Neural cell (in vitro differentiated cells): ENCODE data around the gene ZC3H12D. TPM values are rescaled to one million over a fixed set of nuclear protein-coding genes. Genes with fewer than 3 reads are reported as not detected.

Source experiments
- H2AFZ ChIP-seq: fragments of 200-600, 300-800 bp; sonication (generic), shearing (Covaris generic); 2 replicates; pipeline ENCODE4 v1.6.0; 2014; ENCODE audit warnings: low read depth, mild to moderate bottlenecking, antibody characterized with exemption, low read length, moderate library complexity
- H3F3A ChIP-seq: fragments of 200-600 bp; shearing (Covaris generic); 2 replicates; pipeline ENCODE4 v1.6.1; 2016; ENCODE audit warnings: mild to moderate bottlenecking, moderate library complexity, mixed read lengths, antibody characterized with exemption, low read length; ENCODE audit not compliant: insufficient read depth, poor library complexity, severe bottlenecking
- H3K27ac ChIP-seq: fragments of 200-600, 300-800 bp; sonication (generic), shearing (Covaris generic); 2 replicates; pipeline ENCODE4 v1.5.1; 2014; ENCODE audit warnings: mild to moderate bottlenecking, low read length, moderate library complexity
- H3K27me3 ChIP-seq: fragments of 300-800, 200-600 bp; sonication (generic), shearing (Covaris generic); 2 replicates; pipeline ENCODE4 v1.6.0; 2014; ENCODE audit warnings: mild to moderate bottlenecking, low read depth, low read length, moderate library complexity; ENCODE audit not compliant: insufficient read depth
- H3K36me3 ChIP-seq: fragments of 300-800, 200-600 bp; sonication (generic), shearing (Covaris generic); 2 replicates; pipeline ENCODE4 v1.5.1; 2014; ENCODE audit warnings: mild to moderate bottlenecking, antibody characterized with exemption, low read length, moderate library complexity; ENCODE audit not compliant: insufficient read depth
- H3K4me2 ChIP-seq: fragments of 300-800, 200-600 bp; sonication (generic), shearing (Covaris generic); 2 replicates; pipeline ENCODE4 v1.6.0; 2014; ENCODE audit warnings: mild to moderate bottlenecking, low read length
- H3K4me3 ChIP-seq: fragments of 300-800, 200-600 bp; sonication (generic), shearing (Covaris generic); 2 replicates; pipeline ENCODE4 v1.5.1; 2014; ENCODE audit warnings: mild to moderate bottlenecking, low read length, moderate library complexity
- H3K79me2 ChIP-seq: fragments of 200-600 bp; shearing (Covaris generic); replicated peaks from 2 replicates; pipeline ENCODE4 v1.6.0; 2014; ENCODE audit warnings: mild to moderate bottlenecking, low read length, moderate library complexity; ENCODE audit not compliant: insufficient read depth
- H3K9ac ChIP-seq: fragments of 300-800, 200-600 bp; sonication (generic), shearing (Covaris generic); 2 replicates; pipeline ENCODE4 v1.6.1; 2016; ENCODE audit warnings: mild to moderate bottlenecking, low read length, mixed read lengths
- H3K9me2 ChIP-seq: fragments of 200-600 bp; shearing (Covaris generic); 2 replicates; pipeline ENCODE4 v1.6.1; 2016; ENCODE audit warnings: mild to moderate bottlenecking, low read length, mixed read lengths; ENCODE audit not compliant: insufficient read depth
- H3K9me3 ChIP-seq: fragments of 200-600, 300-800 bp; sonication (generic), shearing (Covaris generic); 2 replicates; pipeline ENCODE4 v1.6.1; 2016; ENCODE audit warnings: mild to moderate bottlenecking, mixed run types, low read length, moderate library complexity, mixed read lengths
- H4K20me1 ChIP-seq: fragments of 200-600 bp; shearing (Covaris generic); 2 replicates; pipeline ENCODE4 v1.6.1; 2016; ENCODE audit warnings: mild to moderate bottlenecking, mixed run types; ENCODE audit not compliant: insufficient read depth
- EP300 ChIP-seq: fragments of 450-650 bp; conservative IDR thresholded peaks from 2 replicates; pipeline ENCODE4 v1.6.1; 2014; ENCODE audit warnings: antibody characterized with exemption, mild to moderate bottlenecking, moderate library complexity; ENCODE audit not compliant: poor library complexity, severe bottlenecking
- EZH2 ChIP-seq: fragments of 200-600, 300-800 bp; shearing (Covaris generic), sonication (generic); IDR thresholded peaks from 2 replicates; pipeline ENCODE4 v1.6.1; 2014; ENCODE audit warnings: antibody characterized with exemption, low read length, borderline replicate concordance, mild to moderate bottlenecking; ENCODE audit not compliant: insufficient read depth, poor library complexity, severe bottlenecking
- MXI1 ChIP-seq: fragments of 450-650 bp; conservative IDR thresholded peaks from 2 replicates; pipeline ENCODE4 v1.6.1; 2014; ENCODE audit warnings: antibody characterized with exemption, mild to moderate bottlenecking; ENCODE audit not compliant: poor library complexity, severe bottlenecking
- POLR2AphosphoS5 ChIP-seq: IDR thresholded peaks from 2 replicates; pipeline ENCODE4 v1.6.1; 2012
- RAD21 ChIP-seq: fragments of 450-650 bp; conservative IDR thresholded peaks from 2 replicates; pipeline ENCODE4 v1.6.1; 2014; ENCODE audit warnings: antibody characterized with exemption, mild to moderate bottlenecking, moderate library complexity
- SMC3 ChIP-seq: fragments of 450-650 bp; conservative IDR thresholded peaks from 2 replicates; pipeline ENCODE4 v1.6.1; 2014; ENCODE audit warnings: antibody characterized with exemption, mild to moderate bottlenecking, moderate library complexity; ENCODE audit not compliant: poor library complexity
- TAF1 ChIP-seq: IDR thresholded peaks from 2 replicates; pipeline ENCODE4 v1.6.1; 2012; ENCODE audit warnings: low read depth
- polyA plus RNA-seq: library from polyadenylated mRNA; depleted of rRNA; stranded (reverse); fragments of >200 nt; gene quantifications from 2 replicates; pipeline ENCODE4 v1.2.3, GENCODE V29; 2014
- TF ChIP-seq, protein P1 (sequence below): IDR thresholded peaks from 2 replicates; pipeline ENCODE4 v1.6.1; 2012; ENCODE audit warnings: borderline replicate concordance
- TF ChIP-seq, protein P2 (sequence below): fragments of 450-650 bp; IDR thresholded peaks from 2 replicates; pipeline ENCODE4 v1.5.1; 2014; ENCODE audit warnings: antibody characterized with exemption, mild to moderate bottlenecking, moderate library complexity; ENCODE audit not compliant: poor library complexity, severe bottlenecking

The ZC3H12D gene
- polyA plus RNA-seq, 1 donor from 2014 or later, result 1.0 TPM

DNA sequence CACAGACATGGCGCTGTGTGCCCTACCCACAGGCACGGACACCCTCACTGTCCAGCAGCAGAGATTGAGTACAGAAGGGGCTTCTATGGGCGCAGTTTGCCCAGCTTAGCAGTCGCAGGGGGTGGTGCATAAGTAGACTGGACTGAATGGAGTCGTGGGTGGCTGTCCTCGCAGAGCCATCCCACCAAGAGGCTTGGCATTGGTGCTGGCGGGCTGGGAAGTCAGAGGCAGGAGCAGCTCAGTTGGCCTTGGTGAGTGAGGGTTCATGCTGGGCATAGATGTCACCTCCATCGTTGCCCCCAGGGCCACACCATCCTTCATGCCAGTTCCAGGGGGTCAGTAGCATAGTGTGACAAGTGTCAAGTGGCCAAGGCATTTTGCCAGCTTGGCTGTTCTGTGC, 59.6 kb downstream of the ZC3H12D start:
- no peaks in the 10 kb centered on the region for H3K36me3 ChIP-seq
- H3K27me3 ChIP-seq, result no peaks in the 10 kb centered on the region
- H3K79me2 ChIP-seq, result no peaks in the 10 kb centered on the region
- H3K4me3 ChIP-seq, result no peak overlapping the region
- no peaks in the 10 kb centered on the region for H3F3A ChIP-seq
- no peaks in the 10 kb centered on the region for H3K9me3 ChIP-seq
- H2AFZ ChIP-seq, result no peak overlapping the region
- TF ChIP-seq EP300 (no peak), RAD21 (no peak), TAF1 (no peak), POLR2AphosphoS5 (no peak), SMC3 (no peak), MXI1 (no peak), EZH2 (no peak)
- TF ChIP-seq, protein P1, sequence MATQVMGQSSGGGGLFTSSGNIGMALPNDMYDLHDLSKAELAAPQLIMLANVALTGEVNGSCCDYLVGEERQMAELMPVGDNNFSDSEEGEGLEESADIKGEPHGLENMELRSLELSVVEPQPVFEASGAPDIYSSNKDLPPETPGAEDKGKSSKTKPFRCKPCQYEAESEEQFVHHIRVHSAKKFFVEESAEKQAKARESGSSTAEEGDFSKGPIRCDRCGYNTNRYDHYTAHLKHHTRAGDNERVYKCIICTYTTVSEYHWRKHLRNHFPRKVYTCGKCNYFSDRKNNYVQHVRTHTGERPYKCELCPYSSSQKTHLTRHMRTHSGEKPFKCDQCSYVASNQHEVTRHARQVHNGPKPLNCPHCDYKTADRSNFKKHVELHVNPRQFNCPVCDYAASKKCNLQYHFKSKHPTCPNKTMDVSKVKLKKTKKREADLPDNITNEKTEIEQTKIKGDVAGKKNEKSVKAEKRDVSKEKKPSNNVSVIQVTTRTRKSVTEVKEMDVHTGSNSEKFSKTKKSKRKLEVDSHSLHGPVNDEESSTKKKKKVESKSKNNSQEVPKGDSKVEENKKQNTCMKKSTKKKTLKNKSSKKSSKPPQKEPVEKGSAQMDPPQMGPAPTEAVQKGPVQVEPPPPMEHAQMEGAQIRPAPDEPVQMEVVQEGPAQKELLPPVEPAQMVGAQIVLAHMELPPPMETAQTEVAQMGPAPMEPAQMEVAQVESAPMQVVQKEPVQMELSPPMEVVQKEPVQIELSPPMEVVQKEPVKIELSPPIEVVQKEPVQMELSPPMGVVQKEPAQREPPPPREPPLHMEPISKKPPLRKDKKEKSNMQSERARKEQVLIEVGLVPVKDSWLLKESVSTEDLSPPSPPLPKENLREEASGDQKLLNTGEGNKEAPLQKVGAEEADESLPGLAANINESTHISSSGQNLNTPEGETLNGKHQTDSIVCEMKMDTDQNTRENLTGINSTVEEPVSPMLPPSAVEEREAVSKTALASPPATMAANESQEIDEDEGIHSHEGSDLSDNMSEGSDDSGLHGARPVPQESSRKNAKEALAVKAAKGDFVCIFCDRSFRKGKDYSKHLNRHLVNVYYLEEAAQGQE, result no peak
- TF ChIP-seq, protein P2, sequence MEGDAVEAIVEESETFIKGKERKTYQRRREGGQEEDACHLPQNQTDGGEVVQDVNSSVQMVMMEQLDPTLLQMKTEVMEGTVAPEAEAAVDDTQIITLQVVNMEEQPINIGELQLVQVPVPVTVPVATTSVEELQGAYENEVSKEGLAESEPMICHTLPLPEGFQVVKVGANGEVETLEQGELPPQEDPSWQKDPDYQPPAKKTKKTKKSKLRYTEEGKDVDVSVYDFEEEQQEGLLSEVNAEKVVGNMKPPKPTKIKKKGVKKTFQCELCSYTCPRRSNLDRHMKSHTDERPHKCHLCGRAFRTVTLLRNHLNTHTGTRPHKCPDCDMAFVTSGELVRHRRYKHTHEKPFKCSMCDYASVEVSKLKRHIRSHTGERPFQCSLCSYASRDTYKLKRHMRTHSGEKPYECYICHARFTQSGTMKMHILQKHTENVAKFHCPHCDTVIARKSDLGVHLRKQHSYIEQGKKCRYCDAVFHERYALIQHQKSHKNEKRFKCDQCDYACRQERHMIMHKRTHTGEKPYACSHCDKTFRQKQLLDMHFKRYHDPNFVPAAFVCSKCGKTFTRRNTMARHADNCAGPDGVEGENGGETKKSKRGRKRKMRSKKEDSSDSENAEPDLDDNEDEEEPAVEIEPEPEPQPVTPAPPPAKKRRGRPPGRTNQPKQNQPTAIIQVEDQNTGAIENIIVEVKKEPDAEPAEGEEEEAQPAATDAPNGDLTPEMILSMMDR, result no peak
- no peak overlapping the region for H3K4me2 ChIP-seq
- H3K9me2 ChIP-seq, result no peaks in the 10 kb centered on the region
- no peaks in the 10 kb centered on the region for H4K20me1 ChIP-seq
- no peak overlapping the region for H3K27ac ChIP-seq
- no peak overlapping the region for H3K9ac ChIP-seq

DNA sequence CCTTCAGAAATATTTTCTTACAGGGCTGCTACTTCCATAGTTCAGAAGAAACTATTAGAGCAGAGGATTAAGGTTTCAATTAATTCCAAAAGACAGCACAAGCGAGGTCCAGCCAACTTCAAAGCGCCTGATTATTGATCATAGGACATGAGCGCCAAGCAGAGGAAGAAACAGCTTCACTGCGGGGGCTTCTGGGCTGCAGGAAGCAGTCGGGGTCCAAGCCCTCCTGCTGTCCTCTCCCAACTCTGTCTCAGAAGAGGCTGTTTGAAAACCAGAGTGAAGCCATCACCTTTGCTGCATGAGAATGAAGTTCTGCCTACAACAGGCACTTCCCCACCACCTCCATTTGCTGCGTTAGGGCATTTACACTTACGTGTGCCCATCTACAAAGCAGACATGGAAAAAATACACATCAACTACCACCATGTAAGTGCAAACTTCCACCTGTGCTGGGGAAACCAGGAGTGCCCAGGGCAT, 60.8 kb downstream of the ZC3H12D start:
- no peaks in the 10 kb centered on the region for H3K9me3 ChIP-seq
- H2AFZ ChIP-seq, result no peak overlapping the region
- no peak overlapping the region for H3K9ac ChIP-seq
- H3K4me3 ChIP-seq, result no peak overlapping the region
- H3K4me2 ChIP-seq, result no peak overlapping the region
- H3K27ac ChIP-seq, result no peak overlapping the region
- no peaks in the 10 kb centered on the region for H3K27me3 ChIP-seq
- H3F3A ChIP-seq, result no peaks in the 10 kb centered on the region
- TF ChIP-seq MXI1 (no peak), POLR2AphosphoS5 (no peak), SMC3 (no peak), EZH2 (no peak), RAD21 (no peak), EP300 (no peak), TAF1 (no peak)
- TF ChIP-seq, protein P2, result no peak
- TF ChIP-seq, protein P1, result no peak
- H3K9me2 ChIP-seq, result no peaks in the 10 kb centered on the region
- H3K36me3 ChIP-seq, result no peaks in the 10 kb centered on the region
- H3K79me2 ChIP-seq, result no peaks in the 10 kb centered on the region
- H4K20me1 ChIP-seq, result no peaks in the 10 kb centered on the region
